OCI-LY1 (cell line): ENCODE measurements around the gene AADACL4.

Experiments used
- CTCF ChIP-seq: fragments of 200-600 bp; sonication (generic), shearing (Covaris generic); IDR thresholded peaks from 2 replicates; pipeline ENCODE4 v1.5.1; 2017; ENCODE audit warnings: mild to moderate bottlenecking, antibody characterized with exemption, low read length, moderate library complexity, mixed read lengths
- EZH2 ChIP-seq: fragments of 200-600 bp; sonication (generic), shearing (Covaris generic); IDR thresholded peaks from 2 replicates; pipeline ENCODE4 v1.8.0; 2017; ENCODE audit warnings: borderline replicate concordance, mixed run types, mild to moderate bottlenecking, antibody characterized with exemption, low read length, moderate library complexity, mixed read lengths

GRCh38 chr1:12617901-12618660 lies 25.8 kb upstream of the AADACL4 start, which contains the start of gene DHRS3:
- TF ChIP-seq EZH2 (no peak), CTCF (no peak)
